Measurements from ENCODE around the gene IDUA. TPM values are rescaled to one million over a fixed set of nuclear protein-coding genes. Genes with fewer than 3 reads are reported as not detected.

The IDUA gene
- total RNA-seq, 2 experiments from 2014 or later: 18.8 to 19.0 TPM

- no peak for DNase-seq
- H3K27ac Mint-ChIP-seq: no peak overlapping the region
- H3K4me3 Mint-ChIP-seq: no peak overlapping the region
- H3K9me3 Mint-ChIP-seq: no peaks in the 10 kb centered on the region
- H3K27me3 Mint-ChIP-seq: no peaks in the 10 kb centered on the region
- no peaks in the 10 kb centered on the region for H3K4me1 Mint-ChIP-seq
- CTCF ChIA-PET: no interaction called here
- H3K36me3 Mint-ChIP-seq (ENCODE audit: low read depth): no peaks in the 10 kb centered on the region
- POLR2A ChIA-PET: no interaction called here
Observed at GRCh38 chr4:951594-952468, 35.0 kb upstream of the IDUA start.

- no peak overlapping the region for H3K27ac Mint-ChIP-seq
- CTCF ChIA-PET: no interaction called here
- H3K9me3 Mint-ChIP-seq: no peaks in the 10 kb centered on the region
- no peaks in the 10 kb centered on the region for H3K4me1 Mint-ChIP-seq
- POLR2A ChIA-PET: no interaction called here
- no peak overlapping the region for H3K4me3 Mint-ChIP-seq
- H3K36me3 Mint-ChIP-seq (ENCODE audit: low read depth): no peaks in the 10 kb centered on the region
- no peak for DNase-seq
- no peaks in the 10 kb centered on the region for H3K27me3 Mint-ChIP-seq
Observed at GRCh38 chr4:952881-953573, 33.8 kb upstream of the IDUA start.

- Mint-ChIP-seq H3K36me3 (ENCODE audit: low read depth) (no peaks in the 10 kb centered on the region), H3K4me3 (no peak overlapping the region), H3K27ac (no peak overlapping the region), H3K27me3 (no peaks in the 10 kb centered on the region), H3K4me1 (no peaks in the 10 kb centered on the region), H3K9me3 (no peaks in the 10 kb centered on the region)
- no peak for DNase-seq
- ChIA-PET CTCF (no interaction called here), POLR2A (no interaction called here)
Observed at GRCh38 chr4:953574-953915, 33.3 kb upstream of the IDUA start.

GRCh38 chr4:954211-955020 lies 32.4 kb upstream of the IDUA start:
- no peaks in the 10 kb centered on the region for H3K27me3 Mint-ChIP-seq
- H3K4me1 Mint-ChIP-seq: no peaks in the 10 kb centered on the region
- H3K36me3 Mint-ChIP-seq (ENCODE audit: low read depth): no peaks in the 10 kb centered on the region
- DNase-seq: no peak
- no peak overlapping the region for H3K4me3 Mint-ChIP-seq
- no peaks in the 10 kb centered on the region for H3K9me3 Mint-ChIP-seq
- ChIA-PET POLR2A (no interaction called here), CTCF (no interaction called here)
- no peak overlapping the region for H3K27ac Mint-ChIP-seq

- Mint-ChIP-seq H3K9me3 (no peaks in the 10 kb centered on the region), H3K4me1 (no peaks in the 10 kb centered on the region), H3K4me3 (no peak overlapping the region), H3K27me3 (no peaks in the 10 kb centered on the region), H3K27ac (no peak overlapping the region), H3K36me3 (ENCODE audit: low read depth) (no peaks in the 10 kb centered on the region)
- no peak for DNase-seq
- ChIA-PET POLR2A (no interaction called here), CTCF (no interaction called here)
Observed at GRCh38 chr4:955161-955921, 31.5 kb upstream of the IDUA start.

GRCh38 chr4:955931-956381 lies 30.9 kb upstream of the IDUA start:
- Mint-ChIP-seq H3K4me1 (no peaks in the 10 kb centered on the region), H3K4me3 (no peak overlapping the region), H3K36me3 (ENCODE audit: low read depth) (no peaks in the 10 kb centered on the region), H3K9me3 (no peaks in the 10 kb centered on the region), H3K27me3 (no peaks in the 10 kb centered on the region), H3K27ac (no peak overlapping the region)
- CTCF ChIA-PET: no interaction called here
- no peak for DNase-seq
- POLR2A ChIA-PET: no interaction called here

GRCh38 chr4:956531-957230 lies 30.2 kb upstream of the IDUA start:
- H3K27ac Mint-ChIP-seq: no peak overlapping the region

GRCh38 chr4:957231-957580 lies 29.6 kb upstream of the IDUA start:
- CTCF ChIA-PET: no interaction called here
- Mint-ChIP-seq H3K4me1 (no peaks in the 10 kb centered on the region), H3K9me3 (no peaks in the 10 kb centered on the region), H3K27me3 (no peaks in the 10 kb centered on the region), H3K27ac (no peak overlapping the region), H3K4me3 (no peak overlapping the region), H3K36me3 (ENCODE audit: low read depth) (no peaks in the 10 kb centered on the region)
- POLR2A ChIA-PET: no interaction called here
- DNase-seq: no peak

More at GRCh38 chr4:956531-957230, 30.2 kb upstream of the IDUA start:
- H3K36me3 Mint-ChIP-seq (ENCODE audit: low read depth): no peaks in the 10 kb centered on the region
- H3K4me3 Mint-ChIP-seq: no peak overlapping the region
- POLR2A ChIA-PET: no interaction called here
- DNase-seq: no peak
- CTCF ChIA-PET: no interaction called here
- no peaks in the 10 kb centered on the region for H3K9me3 Mint-ChIP-seq
- no peaks in the 10 kb centered on the region for H3K27me3 Mint-ChIP-seq
- no peaks in the 10 kb centered on the region for H3K4me1 Mint-ChIP-seq

- Mint-ChIP-seq H3K9me3 (no peaks in the 10 kb centered on the region), H3K4me1 (no peaks in the 10 kb centered on the region), H3K27me3 (no peaks in the 10 kb centered on the region), H3K4me3 (no peak overlapping the region), H3K36me3 (ENCODE audit: low read depth) (no peaks in the 10 kb centered on the region), H3K27ac (no peak overlapping the region)
- POLR2A ChIA-PET: no interaction called here
- CTCF ChIA-PET: no interaction called here
- DNase-seq: no peak
Observed at GRCh38 chr4:957581-958313, 29.1 kb upstream of the IDUA start.

- CTCF ChIA-PET: no interaction called here
- no peaks in the 10 kb centered on the region for H3K36me3 Mint-ChIP-seq (ENCODE audit: low read depth)
- POLR2A ChIA-PET: no interaction called here
- no peak for DNase-seq
- H3K4me3 Mint-ChIP-seq: no peak overlapping the region
- H3K4me1 Mint-ChIP-seq: no peaks in the 10 kb centered on the region
- H3K27ac Mint-ChIP-seq: no peak overlapping the region
- H3K9me3 Mint-ChIP-seq: no peaks in the 10 kb centered on the region
- no peaks in the 10 kb centered on the region for H3K27me3 Mint-ChIP-seq
Observed at GRCh38 chr4:958314-958665, 28.6 kb upstream of the IDUA start.

GRCh38 chr4:958696-959337 lies 28.0 kb upstream of the IDUA start:
- Mint-ChIP-seq H3K4me3 (no peak overlapping the region), H3K36me3 (ENCODE audit: low read depth) (no peaks in the 10 kb centered on the region), H3K4me1 (no peaks in the 10 kb centered on the region), H3K27ac (no peak overlapping the region), H3K27me3 (no peaks in the 10 kb centered on the region), H3K9me3 (no peaks in the 10 kb centered on the region)
- ChIA-PET CTCF (no interaction called here), POLR2A (no interaction called here)
- DNase-seq: no peak
